ENCODE measurements around the gene LEFTY2.

GRCh38 chr1:225973158-225973557, 32.1 kb upstream of the LEFTY2 start:
- TF ChIP-seq POLR2AphosphoS5 (IDR thresholded peaks at IDR 0.05) (no peak), CTCF (IDR thresholded peaks at IDR 0.05; ENCODE audit: poor library complexity, severe bottlenecking) (no peak)

Data from neural cell (in vitro differentiated cells).